ENCODE data around the gene ELP4. TPM values are rescaled to one million over a fixed set of nuclear protein-coding genes. Genes with fewer than 3 reads are reported as not detected.

The ELP4 gene
- total and polyA plus RNA-seq, 2 donors (not counting 1 experiment from before 2014, with no cell fraction given) = 7.1 to 31.3 TPM

- no peak for TF ChIP-seq CTCF (IDR thresholded peaks at IDR 0.05)
- no peak for TF ChIP-seq EZH2 (IDR thresholded peaks at IDR 0.05; ENCODE audit: borderline replicate concordance, insufficient read depth, low read depth, low read length, poor library complexity, severe bottlenecking)
- ChIA-PET CTCF (no interaction called here), POLR2A (no interaction called here)
- Mint-ChIP-seq H3K4me3 (no peak overlapping the region), H3K27me3 (no peaks in the 10 kb centered on the region), H3K27ac (no peak overlapping the region), H3K4me1 (no peaks in the 10 kb centered on the region), H3K9me3 (ENCODE audit: insufficient read depth) (no peaks in the 10 kb centered on the region)
- WGBS (ENCODE audit: insufficient coverage) = 98% methylated on average over 5 of the region's 8 CpGs
- H3K27ac ChIP-seq (ENCODE audit: low read length in 2 of 2) = no peak overlapping the region
- no peak overlapping the region for H3K4me2 ChIP-seq (replicated peaks; ENCODE audit: low read depth, low read length, poor library complexity, severe bottlenecking)
- no peaks in the 10 kb centered on the region for H3K27me3 ChIP-seq (replicated peaks in 1 of 4; ENCODE audit: control extremely low read depth in 1 of 4, control insufficient read depth in 3 of 4, insufficient read depth in 4 of 4, low read length in 3 of 4)
- DNase-seq (no peak), ATAC-seq (ENCODE audit: low read depth) (no peak)
- H3K36me3 ChIP-seq (replicated peaks in 1 of 2; ENCODE audit: control extremely low read depth in 1 of 2, control insufficient read depth in 1 of 2, extremely low read depth in 1 of 2, insufficient read depth in 2 of 2, low read length in 1 of 2) = no peaks in the 10 kb centered on the region
- H2AFZ ChIP-seq (ENCODE audit: insufficient read depth, low read depth, low read length, poor library complexity, severe bottlenecking) = no peak overlapping the region
- H3K79me2 ChIP-seq (ENCODE audit: control insufficient read depth, insufficient read depth, low read length) = no peaks in the 10 kb centered on the region
- H3K4me3 ChIP-seq (ENCODE audit: control extremely low read depth in 1 of 5, extremely low read depth in 1 of 5, insufficient read depth in 1 of 5, low read depth in 2 of 5, low read length in 4 of 5) = no peak overlapping the region
- no peaks in the 10 kb centered on the region for H3K9me3 ChIP-seq (ENCODE audit: control extremely low read depth in 1 of 3, control insufficient read depth in 2 of 3, insufficient read depth in 1 of 3, low read length in 2 of 3)
- no peaks in the 10 kb centered on the region for H3K4me1 ChIP-seq (ENCODE audit: control insufficient read depth in 2 of 2, insufficient read depth in 2 of 2, low read length in 2 of 2)
- no peak overlapping the region for H3K9ac ChIP-seq (ENCODE audit: low read length)
- intact Hi-C loops (cut with micrococcal nuclease) = no loop called here
- H4K20me1 ChIP-seq (ENCODE audit: control insufficient read depth, insufficient read depth, low read length, poor library complexity, severe bottlenecking) = no peaks in the 10 kb centered on the region
Observed at GRCh38 chr11:31608995-31609394, 99.4 kb downstream of the ELP4 start.

- no peaks in the 10 kb centered on the region for H3K4me1 Mint-ChIP-seq
- intact Hi-C loops (cut with micrococcal nuclease) = no loop called here
- TF ChIP-seq EZH2 (IDR thresholded peaks at IDR 0.05; ENCODE audit: borderline replicate concordance, insufficient read depth, low read depth, low read length, poor library complexity, severe bottlenecking) = no peak
- no peak for TF ChIP-seq CTCF (IDR thresholded peaks at IDR 0.05)
- no peak overlapping the region for H3K4me3 ChIP-seq (ENCODE audit: control extremely low read depth in 1 of 5, extremely low read depth in 1 of 5, insufficient read depth in 1 of 5, low read depth in 2 of 5, low read length in 4 of 5)
- H3K9me3 Mint-ChIP-seq (ENCODE audit: insufficient read depth) = no peaks in the 10 kb centered on the region
- ATAC-seq (ENCODE audit: low read depth) = no peak
- H3K4me2 ChIP-seq (replicated peaks; ENCODE audit: low read depth, low read length, poor library complexity, severe bottlenecking) = no peak overlapping the region
- H3K27ac Mint-ChIP-seq = no peak overlapping the region
- H3K27me3 Mint-ChIP-seq = no peaks in the 10 kb centered on the region
- ChIA-PET POLR2A (no interaction called here), CTCF (no interaction called here)
- no peaks in the 10 kb centered on the region for H3K4me1 ChIP-seq (ENCODE audit: control insufficient read depth in 2 of 2, insufficient read depth in 2 of 2, low read length in 2 of 2)
- no peak overlapping the region for H2AFZ ChIP-seq (ENCODE audit: insufficient read depth, low read depth, low read length, poor library complexity, severe bottlenecking)
- no peak overlapping the region for H3K4me3 Mint-ChIP-seq
- H3K79me2 ChIP-seq (ENCODE audit: control insufficient read depth, insufficient read depth, low read length) = no peaks in the 10 kb centered on the region
- H3K9ac ChIP-seq (ENCODE audit: low read length) = no peak overlapping the region
- H3K27me3 ChIP-seq (replicated peaks in 1 of 4; ENCODE audit: control extremely low read depth in 1 of 4, control insufficient read depth in 3 of 4, insufficient read depth in 4 of 4, low read length in 3 of 4) = no peaks in the 10 kb centered on the region
- H3K9me3 ChIP-seq (ENCODE audit: control extremely low read depth in 1 of 3, control insufficient read depth in 2 of 3, insufficient read depth in 1 of 3, low read length in 2 of 3) = no peaks in the 10 kb centered on the region
- H3K27ac ChIP-seq (ENCODE audit: low read length in 2 of 2) = no peak overlapping the region
- H4K20me1 ChIP-seq (ENCODE audit: control insufficient read depth, insufficient read depth, low read length, poor library complexity, severe bottlenecking) = no peaks in the 10 kb centered on the region
- no peak for DNase-seq
- no peaks in the 10 kb centered on the region for H3K36me3 ChIP-seq (replicated peaks in 1 of 2; ENCODE audit: control extremely low read depth in 1 of 2, control insufficient read depth in 1 of 2, extremely low read depth in 1 of 2, insufficient read depth in 2 of 2, low read length in 1 of 2)
Observed at GRCh38 chr11:31610544-31610943, 101.0 kb downstream of the ELP4 start.

Data from B cell (primary cell).